GM12878 (cell line): Measurements from ENCODE around the gene ZNF92. TPM values are rescaled to one million over a fixed set of nuclear protein-coding genes. Genes with fewer than 3 reads are reported as not detected.

Source experiments
- ATAC-seq: fragments of 200-7000 bp; cut with Tn5 transposase; 3 replicates; pipeline ENCODE4 v1.9.1; 2020; ENCODE audit warnings: mild to moderate bottlenecking, moderate library complexity
- BruUV-seq: library from RNA; stranded (reverse); fragments of 400-500 nt; replicated peaks from 2 replicates; lab custom pipeline; 2021; lab: Mats Ljungman, UMichigan
- CTCF ChIA-PET: fragments of 300-600 bp; sonication (Branson Sonifier 250); formaldehyde crosslinking; extraction: SDS; loops from one replicate; lab custom pipeline; 2021; ENCODE audit warnings: inconsistent platforms; lab: Yijun Ruan, JAX
- POLR2A ChIA-PET: fragments of 350-600 bp; formaldehyde crosslinking; extraction: SDS; loops from one replicate; lab custom pipeline; 2021; ENCODE audit warnings: inconsistent platforms; lab: Charles Lee
- RAD21 ChIA-PET: fragments of 300-600 bp; sonication (Branson Sonifier 250); formaldehyde crosslinking; loops from one replicate; lab custom pipeline; 2023; ENCODE audit warnings: antibody characterized with exemption; ENCODE audit not compliant: unreplicated experiment; lab: Charles Lee
- SMC1A ChIA-PET: fragments of 300-600 bp; sonication (Branson Sonifier 250); formaldehyde crosslinking; loops from one replicate; lab custom pipeline; 2023; ENCODE audit not compliant: unreplicated experiment, uncharacterized antibody; lab: Charles Lee
- DNase-seq: peaks from one replicate; pipeline ENCODE4 v3.0.0-alpha.2; 2011; ENCODE audit warnings: low read depth, low spot score
- FAIRE-seq: peaks from 3 replicates; lab custom pipeline; 2011; peaks lifted over from hg19 to GRCh38; lab: Jason Lieb, UNC
- H2AFZ ChIP-seq: 2 replicates; pipeline ENCODE4 v1.6.0; 2011; ENCODE audit warnings: low read depth, low read length, control low read depth; ENCODE audit not compliant: control insufficient read depth
- H3K27ac ChIP-seq: 2 replicates; pipeline ENCODE4 v1.5.1; 2011; ENCODE audit warnings: control low read depth; ENCODE audit not compliant: control insufficient read depth, insufficient read depth
- H3K27me3 ChIP-seq, 2 experiments: replicated peaks in 1 of 2; 2 replicates each; pipeline versions ENCODE4 v1.6.0 to v1.6.1; 2011; ENCODE audit warnings: low read length in 1 of 2; ENCODE audit not compliant: control insufficient read depth in 2 of 2, insufficient read depth in 2 of 2
- H3K36me3 ChIP-seq, 2 experiments: 2 replicates each; pipeline ENCODE4 v1.5.1; 2011; ENCODE audit warnings: low read length in 1 of 2; ENCODE audit not compliant: control insufficient read depth in 2 of 2, insufficient read depth in 2 of 2
- H3K4me1 ChIP-seq: 2 replicates; pipeline ENCODE4 v1.6.1; 2011; ENCODE audit warnings: mild to moderate bottlenecking, low read length, moderate library complexity, mixed read lengths; ENCODE audit not compliant: control insufficient read depth, insufficient read depth
- H3K4me2 ChIP-seq: 2 replicates; pipeline ENCODE4 v1.6.0; 2011; ENCODE audit warnings: control low read depth; ENCODE audit not compliant: control insufficient read depth, insufficient read depth
- H3K4me3 ChIP-seq: fragments of 200-600 bp; sonication (generic); 2 replicates; pipeline ENCODE4 v1.5.1; 2016
- H3K79me2 ChIP-seq: 2 replicates; pipeline ENCODE4 v1.6.0; 2011; ENCODE audit warnings: low read length; ENCODE audit not compliant: control insufficient read depth, insufficient read depth
- H3K9ac ChIP-seq: 2 replicates; pipeline ENCODE4 v1.8.0; 2011; ENCODE audit warnings: low read length, control low read depth, mixed read lengths; ENCODE audit not compliant: control insufficient read depth, insufficient read depth
- H3K9me3 ChIP-seq: replicated peaks from 3 replicates; pipeline ENCODE4 v1.5.1; 2011; ENCODE audit warnings: mild to moderate bottlenecking, low read length; ENCODE audit not compliant: control insufficient read depth, insufficient read depth
- H4K20me1 ChIP-seq: 2 replicates; pipeline ENCODE4 v1.6.0; 2011; ENCODE audit not compliant: control insufficient read depth, insufficient read depth
- EGR1 ChIP-seq, 2 experiments: IDR thresholded peaks; 1 replicate in 1 of 2; 2 replicates in 1 of 2; pipeline ENCODE4 v1.6.1; 2011 to 2012; ENCODE audit warnings: low read depth in 2 of 2, low read length in 2 of 2, borderline replicate concordance in 1 of 2, mild to moderate bottlenecking in 1 of 2, moderate library complexity in 1 of 2
- EZH2 ChIP-seq: IDR thresholded peaks from 2 replicates; pipeline ENCODE4 v1.6.1; 2012; ENCODE audit warnings: low read depth, mild to moderate bottlenecking, control low read depth, inconsistent platforms, low read length, borderline replicate concordance; ENCODE audit not compliant: control insufficient read depth
- HDAC6 ChIP-seq: fragments of 200-600 bp; sonication (generic); IDR thresholded peaks from one replicate; pipeline ENCODE4 v1.8.0; 2017; ENCODE audit warnings: antibody characterized with exemption; ENCODE audit not compliant: unreplicated experiment
- IKZF2 ChIP-seq, 2 experiments: fragments of 450-650 bp; IDR thresholded peaks; 2 replicates each; pipeline ENCODE4 v1.6.1; 2017; ENCODE audit warnings: mild to moderate bottlenecking in 2 of 2, moderate library complexity in 2 of 2
- JUND ChIP-seq: IDR thresholded peaks from 2 replicates; pipeline ENCODE4 v1.6.1; 2012; ENCODE audit warnings: low read depth, mild to moderate bottlenecking, low read length, improper control_type of control experiment, moderate library complexity
- MYB ChIP-seq: fragments of 150-350 bp; IDR thresholded peaks from 2 replicates; pipeline ENCODE4 v1.6.1; 2014; ENCODE audit warnings: mild to moderate bottlenecking, low read depth, low read length, borderline replicate concordance
- NFYB ChIP-seq: IDR thresholded peaks from 2 replicates; pipeline ENCODE4 v1.6.1; 2011; ENCODE audit warnings: low read depth, mild to moderate bottlenecking, low read length, improper control_type of control experiment, moderate library complexity; ENCODE audit not compliant: insufficient read depth
- POLR2AphosphoS2 ChIP-seq: IDR thresholded peaks from 2 replicates; pipeline ENCODE4 v1.6.1; 2011; ENCODE audit warnings: low read depth, mild to moderate bottlenecking, low read length, improper control_type of control experiment, moderate library complexity
- PRDM15 ChIP-seq: fragments of 450-650 bp; formaldehyde crosslinking; IDR thresholded peaks from 2 replicates; pipeline ENCODE4 v1.4.0; 2020; ENCODE audit warnings: mild to moderate bottlenecking, moderate library complexity
- SUPT20H ChIP-seq: IDR thresholded peaks from 2 replicates; pipeline ENCODE4 v1.6.1; 2011; ENCODE audit warnings: low read depth, mild to moderate bottlenecking, low read length, moderate library complexity, borderline replicate concordance; ENCODE audit not compliant: control insufficient read depth
- USF2 ChIP-seq: IDR thresholded peaks from 2 replicates; pipeline ENCODE4 v1.6.1; 2011; ENCODE audit warnings: low read depth, low read length, improper control_type of control experiment, borderline replicate concordance
- WGBS: methylation state at CpG from one replicate; pipeline ENCODE4 v1.1.6; 2016; ENCODE audit warnings: low lambda C conversion rate; ENCODE audit not compliant: insufficient replicate concordance, insufficient coverage; ENCODE audit errors: missing lambda C conversion rate; 5-methylcytosine and 5-hydroxymethylcytosine counted together
- in situ Hi-C: fragments of 300-500 bp; cut with MboI; formaldehyde crosslinking; loops from 9 replicates; pipeline ENCODE4 v1.14.3; 2018; ENCODE audit warnings: mixed read lengths
- intact Hi-C: fragments of 100-400 bp; cut with micrococcal nuclease; formaldehyde crosslinking; loops from one replicate; pipeline ENCODE4 v1.14.2; 2022; ENCODE audit not compliant: unreplicated experiment
- polyA plus RNA-seq, 11 experiments: library from polyadenylated mRNA; depleted of rRNA in 4 of 11; unstranded in 6 of 11; stranded (reverse) in 5 of 11; fragments of >200 nt; fragmentation: Nextera tagmentation in 4 of 11; fragmentation: Illumina TruSeq in 1 of 11; extraction: Ambion mirVana in 4 of 11; extraction: Trizol in 1 of 11; gene quantifications; 1 replicate in 1 of 11; 2 replicates in 10 of 11; pipeline versions ENCODE4 v1.2.1 to v1.2.3, GENCODE V29; 2011 to 2016; ENCODE audit warnings: inconsistent platforms in 2 of 11, missing spikeins in 2 of 11, low read depth in 1 of 11
- total RNA-seq, 4 experiments: library from RNA; depleted of rRNA in 3 of 4; stranded (reverse); fragments of >200 nt in 3 of 4; fragmentation: Illumina TruSeq in 1 of 4; extraction: Trizol in 1 of 4; gene quantifications; 2 replicates each; pipeline versions ENCODE4 v1.2.1 to v1.2.3, GENCODE V29; 2013 to 2021
- TF ChIP-seq, protein P1 (sequence below): fragments of 450-650 bp; formaldehyde crosslinking; IDR thresholded peaks from 2 replicates; pipeline ENCODE4 v1.5.0; 2022; ENCODE audit warnings: mild to moderate bottlenecking, missing genetic modification characterization

Gene ZNF92
- total and polyA plus RNA-seq, 10 of the 15 experiments (the other 5 are each of a cell fraction or from before 2014, with no cell fraction given) = 6.7 to 27.6 (median 14.3) TPM

DNA sequence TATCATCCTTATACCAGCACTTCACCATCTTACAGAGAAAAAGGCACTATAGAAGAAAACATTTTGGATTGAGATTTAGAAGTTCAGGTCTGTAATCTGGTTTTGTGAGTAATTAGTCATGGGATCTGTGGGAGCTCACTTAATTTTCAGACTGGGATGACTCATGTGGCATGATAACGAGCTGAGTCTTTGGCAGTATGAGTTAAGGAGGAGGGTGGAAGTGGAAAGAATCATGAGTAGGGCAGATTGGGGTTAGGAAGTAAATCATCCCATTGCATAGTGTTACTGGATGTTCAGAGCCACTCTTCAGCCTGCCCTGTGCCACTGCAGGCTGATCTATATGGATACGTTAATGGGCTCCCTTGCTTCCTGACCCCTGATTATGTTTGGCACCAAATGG lies 64.9 kb downstream of the ZNF92 start:
- DNase-seq = no peak
- Histone ChIP-seq H3K79me2 (no peaks in the 10 kb centered on the region), H3K9ac (no peak overlapping the region), H3K4me1 (no peaks in the 10 kb centered on the region), H3K27me3 (no peaks in the 10 kb centered on the region), H3K36me3 (no peaks in the 10 kb centered on the region), H3K4me3 (no peak overlapping the region), H2AFZ (no peak overlapping the region), H4K20me1 (no peaks in the 10 kb centered on the region), H3K27ac (no peak overlapping the region), H3K9me3 (no peaks in the 10 kb centered on the region; the same call in 2 of the 3 replicates), H3K4me2 (no peak overlapping the region)
- CTCF ChIA-PET = no interaction called here
- RAD21 ChIA-PET = no interaction called here
- SMC1A ChIA-PET = no interaction called here
- no peak for ATAC-seq
- intact Hi-C loops = no loop called here
- 3% methylated on average over 2 of the region's 2 CpGs for WGBS
- TF ChIP-seq HDAC6 (no peak), JUND (no peak), EGR1 (IDR thresholded peaks at IDR 0.05; ENCODE audit: borderline replicate concordance in 1 of 2, low read depth in 2 of 2, low read length in 2 of 2) (no peak), PRDM15 (no peak), USF2 (no peak), IKZF2 (IDR thresholded peaks at IDR 0.05) (no peak), SUPT20H (no peak), MYB (no peak), NFYB (no peak), EZH2 (no peak), POLR2AphosphoS2 (no peak)
- TF ChIP-seq, protein P1, sequence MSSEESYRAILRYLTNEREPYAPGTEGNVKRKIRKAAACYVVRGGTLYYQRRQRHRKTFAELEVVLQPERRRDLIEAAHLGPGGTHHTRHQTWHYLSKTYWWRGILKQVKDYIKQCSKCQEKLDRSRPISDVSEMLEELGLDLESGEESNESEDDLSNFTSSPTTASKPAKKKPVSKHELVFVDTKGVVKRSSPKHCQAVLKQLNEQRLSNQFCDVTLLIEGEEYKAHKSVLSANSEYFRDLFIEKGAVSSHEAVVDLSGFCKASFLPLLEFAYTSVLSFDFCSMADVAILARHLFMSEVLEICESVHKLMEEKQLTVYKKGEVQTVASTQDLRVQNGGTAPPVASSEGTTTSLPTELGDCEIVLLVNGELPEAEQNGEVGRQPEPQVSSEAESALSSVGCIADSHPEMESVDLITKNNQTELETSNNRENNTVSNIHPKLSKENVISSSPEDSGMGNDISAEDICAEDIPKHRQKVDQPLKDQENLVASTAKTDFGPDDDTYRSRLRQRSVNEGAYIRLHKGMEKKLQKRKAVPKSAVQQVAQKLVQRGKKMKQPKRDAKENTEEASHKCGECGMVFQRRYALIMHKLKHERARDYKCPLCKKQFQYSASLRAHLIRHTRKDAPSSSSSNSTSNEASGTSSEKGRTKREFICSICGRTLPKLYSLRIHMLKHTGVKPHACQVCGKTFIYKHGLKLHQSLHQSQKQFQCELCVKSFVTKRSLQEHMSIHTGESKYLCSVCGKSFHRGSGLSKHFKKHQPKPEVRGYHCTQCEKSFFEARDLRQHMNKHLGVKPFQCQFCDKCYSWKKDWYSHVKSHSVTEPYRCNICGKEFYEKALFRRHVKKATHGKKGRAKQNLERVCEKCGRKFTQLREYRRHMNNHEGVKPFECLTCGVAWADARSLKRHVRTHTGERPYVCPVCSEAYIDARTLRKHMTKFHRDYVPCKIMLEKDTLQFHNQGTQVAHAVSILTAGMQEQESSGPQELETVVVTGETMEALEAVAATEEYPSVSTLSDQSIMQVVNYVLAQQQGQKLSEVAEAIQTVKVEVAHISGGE (CRISPR knock-in tag) = no peak
- FAIRE-seq = no peak
- POLR2A ChIA-PET = no interaction called here
- in situ Hi-C loops = no loop called here
- BruUV-seq = no TSS peak
